T-helper 1 cell treated with Interleukin-12 subunit alpha and Interleukin-12 subunit beta and Interleukin-4 antibody, amounts not matched to agents 30 ng/mL and 1 ng/mL, for 36 hours (primary cell): ENCODE data around the gene RC3H2. TPM values are rescaled to one million over a fixed set of nuclear protein-coding genes. Genes with fewer than 3 reads are reported as not detected.
"Not testable (repeated sequence)": the region's sequence is repeated elsewhere in the genome, so short reads cannot be mapped to it uniquely, and the experiment has no call there.

Experiments
- intact Hi-C: fragments of 100-400 bp; cut with micrococcal nuclease; formaldehyde crosslinking; loops from one replicate; pipeline ENCODE4 v1.15.1; 2024
- total RNA-seq: library from RNA; stranded (reverse); gene quantifications from 2 replicates; pipeline ENCODE4 v1.2.3, GENCODE V29; 2022

RC3H2 gene
- total RNA-seq, 1 donor from 2014 or later: 54.5 TPM

- intact Hi-C loops: loop anchor here (1.0 to 10.0 kb wide), 6 partner anchors 10 to 1934 kb away; partner anchors contain the start of genes ARPC5L, PDCL, PSMB7 and RC3H2
Measured at GRCh38 chr9:122930541-122931225, 25.5 kb upstream of the RC3H2 start.

GRCh38 chr9:122929796-122930354 is 24.7 kb upstream of the RC3H2 start:
- intact Hi-C loops: loop anchor here (5.0 to 10.0 kb wide), 2 partner anchors 1487 to 1935 kb away; partner anchors contain the start of genes ARPC5L, PSMB7 and RPL35

GRCh38 chr9:122923947-122924346 is 18.8 kb upstream of the RC3H2 start:
- intact Hi-C loops: no loop called here

GRCh38 chr9:122922713-122923112 is 17.6 kb upstream of the RC3H2 start:
- intact Hi-C loops: no loop called here

- intact Hi-C loops: no loop called here
Measured at GRCh38 chr9:122918310-122918709, 13.2 kb upstream of the RC3H2 start.

- intact Hi-C loops: loop anchor here (1.0 kb wide), 4 partner anchors 8 to 78 kb away; partner anchors contain the start of genes RC3H2 and ZBTB26
Measured at GRCh38 chr9:122912964-122913673, 8.0 kb upstream of the RC3H2 start, which contains the start of gene ZBTB6. Gene ZBTB6 (minus strand): TSS chr9:122913323. CDS start chr9:122912072, 1,251 bp downstream.

GRCh38 chr9:122912671-122912963 is 7.5 kb upstream of the RC3H2 start:
- intact Hi-C loops: no loop called here

GRCh38 chr9:122906122-122906521 is 963 bp upstream of the RC3H2 start:
- intact Hi-C loops: loop anchor here (5.0 to 10.0 kb wide), 2 partner anchors 321 to 751 kb away; partner anchors contain the start of genes MORN5 and NDUFA8

- intact Hi-C loops: loop anchor here (2.0 to 10.0 kb wide), 4 partner anchors 364 to 750 kb away; partner anchors contain the start of genes MORN5, NDUFA8 and STRBP
Measured at GRCh38 chr9:122904466-122904822, 715 bp downstream of the RC3H2 start.

GRCh38 chr9:122900791-122901190 is 4.4 kb downstream of the RC3H2 start:
- intact Hi-C loops: loop anchor here (10.0 kb wide), 1 partner anchor 746 kb away; the partner anchor contains the start of genes MORN5 and NDUFA8

- intact Hi-C loops: no loop called here
Measured at GRCh38 chr9:122897969-122898368, 7.2 kb downstream of the RC3H2 start.

GRCh38 chr9:122888480-122888879 is 16.7 kb downstream of the RC3H2 start:
- intact Hi-C loops: no loop called here

GRCh38 chr9:122883125-122883524 is 22.0 kb downstream of the RC3H2 start:
- intact Hi-C loops: no loop called here

- intact Hi-C loops: no loop called here
Measured at GRCh38 chr9:122879443-122879842, 25.7 kb downstream of the RC3H2 start.

- intact Hi-C loops: no loop called here
Measured at GRCh38 chr9:122875523-122875922, 29.6 kb downstream of the RC3H2 start.

- intact Hi-C loops: not testable (repeated sequence)
Measured at GRCh38 chr9:122867276-122867675, 37.9 kb downstream of the RC3H2 start.

GRCh38 chr9:122866079-122866478 is 39.1 kb downstream of the RC3H2 start:
- intact Hi-C loops: no loop called here

GRCh38 chr9:122865300-122865699 is 39.9 kb downstream of the RC3H2 start:
- intact Hi-C loops: no loop called here

GRCh38 chr9:122863407-122863806 is 41.8 kb downstream of the RC3H2 start:
- intact Hi-C loops: no loop called here

- intact Hi-C loops: no loop called here
Measured at GRCh38 chr9:122860319-122861142, 44.6 kb downstream of the RC3H2 start.

GRCh38 chr9:122857815-122858214 is 47.3 kb downstream of the RC3H2 start:
- intact Hi-C loops: no loop called here
